T-helper 2 cell (primary cell): ENCODE results near the gene PEF1.
A peak's percentile ranks its signal among the peaks of the same experiment; 100 is the strongest.

Source experiments
- DNase-seq, 5 experiments: peaks; one replicate each; pipeline versions ENCODE4 v3.0.0 to v3.0.0-alpha.2; 2012 to 2022

PEF1 gene

DNA sequence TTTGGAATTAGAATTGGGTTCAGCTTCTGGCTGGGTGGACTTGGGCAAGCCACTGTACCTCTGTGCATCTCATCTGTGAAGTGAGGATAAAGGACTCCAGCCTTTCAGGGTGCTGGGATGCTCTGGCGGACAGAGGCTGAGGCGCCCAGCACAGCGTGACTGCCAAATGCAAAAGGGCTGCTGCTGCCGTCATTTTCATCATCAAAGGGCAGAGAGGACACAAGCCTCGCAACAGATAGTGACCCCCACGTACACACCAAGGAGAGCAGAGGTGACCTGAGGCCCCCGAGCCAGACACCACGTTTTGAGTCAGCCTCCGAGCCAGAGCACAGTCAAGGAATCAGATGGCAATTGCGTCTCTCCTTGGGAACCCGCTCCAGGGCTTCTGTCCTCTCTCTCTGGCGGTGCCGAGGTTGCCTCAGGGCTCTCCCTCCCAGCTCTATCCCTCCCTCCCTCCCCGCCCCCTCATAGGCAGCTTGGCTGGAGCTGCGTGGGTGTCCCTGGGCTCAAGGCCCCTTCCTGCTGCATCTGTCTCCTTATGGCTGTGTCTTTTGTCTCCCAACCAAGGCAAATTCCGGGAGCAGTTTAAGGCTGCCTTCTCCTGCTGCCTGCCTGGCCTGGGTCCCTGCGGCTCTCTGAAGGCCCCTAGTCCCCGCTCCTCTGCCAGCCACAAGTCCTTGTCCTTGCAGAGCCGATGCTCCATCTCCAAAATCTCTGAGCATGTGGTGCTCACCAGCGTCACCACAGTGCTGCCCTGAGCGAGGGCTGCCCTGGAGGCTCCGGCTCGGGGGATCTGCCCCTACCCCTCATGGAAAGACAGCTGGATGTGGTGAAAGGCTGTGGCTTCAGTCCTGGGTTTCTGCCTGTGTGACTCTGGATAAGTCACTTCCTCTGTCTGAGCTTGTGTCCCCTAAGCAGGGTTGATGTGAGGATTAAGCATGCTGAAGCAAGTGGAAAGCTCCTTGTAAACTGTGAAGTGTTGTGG lies 18.2 kb downstream of the PEF1 start:
- DNase-seq = no peak

- no peak for DNase-seq
These were observed 19.0 kb downstream of the PEF1 start for GRCh38 chr1:31625561-31626222.

DNA sequence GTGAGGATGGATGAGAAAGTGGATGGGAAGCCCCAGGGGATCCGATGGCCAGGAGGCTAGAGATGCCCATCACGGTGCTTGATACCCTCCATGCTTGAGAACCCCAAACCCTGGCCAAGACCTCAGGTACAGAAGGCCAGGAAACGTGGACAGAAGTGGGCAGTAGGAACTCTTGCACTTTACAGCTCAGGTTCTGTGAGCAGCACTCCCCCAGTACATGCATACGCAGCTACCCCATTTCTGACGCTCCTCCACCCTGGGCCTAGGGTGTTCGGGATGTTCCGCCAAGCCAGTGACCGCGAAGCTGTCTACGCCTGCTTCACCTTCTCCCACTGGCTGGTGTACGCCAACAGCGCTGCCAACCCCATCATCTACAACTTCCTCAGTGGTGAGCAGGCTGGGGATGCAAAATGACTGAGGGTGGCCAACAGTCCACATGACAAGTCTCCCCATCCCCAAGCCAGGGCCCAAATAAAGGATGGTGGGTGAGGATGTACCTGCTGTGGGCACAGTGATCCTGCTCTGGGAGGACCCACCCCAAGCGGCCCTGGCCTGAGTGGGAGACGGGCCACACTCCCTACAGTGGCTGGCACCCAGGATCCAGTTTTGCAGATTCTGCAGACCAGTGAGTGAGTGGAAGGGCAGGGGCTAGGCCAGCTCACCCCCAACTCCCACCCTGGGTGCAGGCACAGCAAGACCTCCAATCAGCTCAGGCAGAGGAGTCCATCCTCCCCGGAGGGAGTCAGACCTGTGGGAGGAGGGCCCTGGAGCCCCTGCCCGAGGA lies 19.8 kb downstream of the PEF1 start:
- DNase-seq = no peak

GRCh38 chr1:31624309-31624708 lies 20.4 kb downstream of the PEF1 start:
- DNase-seq = no peak

DNA sequence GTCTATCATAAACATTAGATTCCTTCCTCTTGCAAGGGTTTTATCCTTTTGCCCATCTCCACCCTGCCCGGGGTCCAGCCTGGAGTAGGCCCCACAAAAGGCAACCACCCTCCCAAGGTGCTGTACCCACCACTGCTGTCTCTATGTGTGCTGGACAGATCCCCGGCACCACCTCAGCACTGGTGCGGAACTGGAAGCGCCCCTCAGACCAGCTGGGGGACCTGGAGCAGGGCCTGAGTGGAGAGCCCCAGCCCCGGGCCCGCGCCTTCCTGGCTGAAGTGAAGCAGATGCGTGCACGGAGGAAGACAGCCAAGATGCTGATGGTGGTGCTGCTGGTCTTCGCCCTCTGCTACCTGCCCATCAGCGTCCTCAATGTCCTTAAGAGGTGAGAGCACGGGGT lies 21.3 kb downstream of the PEF1 start:
- no peak for DNase-seq

DNA sequence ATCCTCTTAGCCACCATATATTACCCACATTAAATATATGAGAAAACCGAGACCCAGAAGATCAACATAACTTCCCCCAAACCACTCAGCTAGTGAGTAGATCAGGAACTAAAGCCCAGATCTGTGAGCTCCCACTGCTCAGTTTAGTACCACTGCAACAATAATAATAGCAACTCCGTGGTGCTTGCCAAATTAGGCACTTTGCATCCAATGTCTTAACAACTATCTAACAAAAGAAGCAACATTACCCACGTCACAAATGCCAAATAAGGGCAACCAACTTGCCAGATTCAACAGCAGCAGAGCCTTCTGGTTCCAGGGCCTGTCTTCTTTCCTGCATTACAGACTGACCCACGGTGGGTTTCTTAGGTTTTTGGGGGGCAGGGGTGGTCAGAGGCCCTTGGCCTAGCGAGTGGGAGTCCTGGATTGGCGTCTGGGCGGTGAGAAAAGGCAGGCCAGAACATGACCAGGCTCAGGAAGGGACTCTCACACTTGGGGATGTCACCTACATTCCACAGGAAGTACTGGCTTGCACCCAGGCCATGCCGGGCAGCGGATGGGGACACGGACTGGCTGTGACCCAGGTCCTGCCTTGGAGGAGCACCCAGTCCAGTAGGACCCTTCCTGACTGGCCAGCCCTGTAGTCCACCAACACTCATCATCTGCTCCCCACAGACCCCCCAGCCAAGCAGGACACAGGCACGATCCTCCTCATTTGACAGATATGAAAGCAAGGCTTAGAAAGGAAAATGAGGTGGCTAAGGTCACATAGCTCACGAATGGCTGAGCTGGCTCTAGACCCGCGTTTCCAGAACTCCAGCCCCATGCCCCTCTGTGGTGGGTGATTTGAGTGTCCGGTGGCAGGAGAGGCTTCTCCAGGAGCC lies 22.6 kb downstream of the PEF1 start:
- no peak for DNase-seq

DNA sequence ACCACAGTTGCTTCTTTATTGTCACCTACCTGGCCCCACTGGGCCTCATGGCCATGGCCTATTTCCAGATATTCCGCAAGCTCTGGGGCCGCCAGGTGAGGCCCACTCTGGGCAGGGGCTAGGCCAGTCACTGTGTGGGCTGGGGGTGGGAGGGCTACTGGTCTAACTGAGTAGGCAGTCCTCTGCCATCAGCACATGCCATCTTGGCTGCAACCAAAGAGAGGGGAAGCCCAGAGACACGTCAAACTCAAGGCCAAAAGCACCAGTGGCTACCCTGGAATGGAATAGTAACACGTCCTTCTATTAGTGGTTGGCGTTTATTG lies 23.2 kb downstream of the PEF1 start:
- no peak for DNase-seq

DNA sequence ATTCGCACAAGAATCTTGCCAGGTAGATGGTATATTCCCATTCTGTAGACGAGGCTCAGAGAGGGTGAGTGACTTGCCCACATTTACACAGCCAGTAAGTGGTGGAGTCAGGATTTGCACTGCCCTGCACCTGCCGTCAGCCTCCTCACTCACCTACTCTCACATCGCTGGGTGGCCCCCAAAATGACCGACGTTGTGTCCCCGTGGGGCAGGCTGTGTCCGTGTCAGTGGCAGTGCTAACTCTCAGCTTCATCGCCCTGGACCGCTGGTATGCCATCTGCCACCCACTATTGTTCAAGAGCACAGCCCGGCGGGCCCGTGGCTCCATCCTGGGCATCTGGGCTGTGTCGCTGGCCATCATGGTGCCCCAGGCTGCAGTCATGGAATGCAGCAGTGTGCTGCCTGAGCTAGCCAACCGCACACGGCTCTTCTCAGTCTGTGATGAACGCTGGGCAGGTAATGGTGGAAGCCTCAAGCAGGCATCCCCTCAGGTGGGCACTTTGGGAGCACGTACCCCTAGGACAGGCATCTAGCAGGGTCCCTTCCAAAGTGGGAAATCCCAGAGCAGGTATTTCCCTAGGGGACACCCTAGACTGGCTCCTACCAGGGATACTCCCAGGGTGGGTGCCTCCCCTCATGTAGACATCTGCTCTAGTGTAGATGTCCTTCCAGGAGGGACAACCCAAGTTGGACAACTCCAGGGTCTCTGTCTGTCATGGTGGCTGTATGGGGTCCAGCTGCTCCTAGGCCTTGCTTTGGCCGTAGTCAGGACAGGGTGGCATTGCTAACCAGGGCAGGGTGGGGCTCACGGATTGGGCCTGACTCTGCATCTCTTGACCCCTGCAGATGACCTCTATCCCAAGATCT lies 23.8 kb downstream of the PEF1 start:
- DNase-seq = no peak

DNA sequence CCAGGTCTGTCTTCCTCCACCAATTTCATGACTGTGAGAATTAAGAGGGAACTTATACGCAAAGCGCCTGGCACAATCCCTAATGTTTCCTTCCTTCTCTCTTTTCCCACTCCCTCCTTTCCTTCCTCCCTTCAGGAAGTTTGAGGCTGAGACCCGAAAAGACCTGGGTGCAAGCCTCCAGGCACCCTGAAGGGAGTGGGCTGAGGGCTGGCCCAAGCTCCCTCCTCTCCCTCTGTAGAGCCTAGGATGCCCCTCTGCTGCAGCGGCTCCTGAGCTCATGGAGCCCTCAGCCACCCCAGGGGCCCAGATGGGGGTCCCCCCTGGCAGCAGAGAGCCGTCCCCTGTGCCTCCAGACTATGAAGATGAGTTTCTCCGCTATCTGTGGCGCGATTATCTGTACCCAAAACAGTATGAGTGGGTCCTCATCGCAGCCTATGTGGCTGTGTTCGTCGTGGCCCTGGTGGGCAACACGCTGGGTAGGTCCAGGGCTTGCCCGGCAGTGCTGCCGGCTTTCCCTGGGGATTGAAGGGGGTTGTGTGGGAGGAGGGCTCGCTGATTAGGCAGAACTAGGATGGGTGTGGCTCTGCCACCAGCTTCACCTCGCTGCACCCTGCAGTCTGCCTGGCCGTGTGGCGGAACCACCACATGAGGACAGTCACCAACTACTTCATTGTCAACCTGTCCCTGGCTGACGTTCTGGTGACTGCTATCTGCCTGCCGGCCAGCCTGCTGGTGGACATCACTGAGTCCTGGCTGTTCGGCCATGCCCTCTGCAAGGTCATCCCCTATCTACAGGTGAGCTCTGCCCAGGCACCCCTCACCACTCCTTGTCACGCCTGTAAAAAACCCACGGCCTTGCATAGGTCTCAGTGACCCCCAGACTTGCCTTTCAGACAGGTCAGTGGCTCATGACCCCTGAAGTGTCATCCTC lies 25.5 kb downstream of the PEF1 start:
- no peak for DNase-seq

- DNase-seq = peak in 4 of 5 experiments; percentile 7 to 45 (median 31)
These were observed 26.5 kb downstream of the PEF1 start for GRCh38 chr1:31617916-31618746.

DNA sequence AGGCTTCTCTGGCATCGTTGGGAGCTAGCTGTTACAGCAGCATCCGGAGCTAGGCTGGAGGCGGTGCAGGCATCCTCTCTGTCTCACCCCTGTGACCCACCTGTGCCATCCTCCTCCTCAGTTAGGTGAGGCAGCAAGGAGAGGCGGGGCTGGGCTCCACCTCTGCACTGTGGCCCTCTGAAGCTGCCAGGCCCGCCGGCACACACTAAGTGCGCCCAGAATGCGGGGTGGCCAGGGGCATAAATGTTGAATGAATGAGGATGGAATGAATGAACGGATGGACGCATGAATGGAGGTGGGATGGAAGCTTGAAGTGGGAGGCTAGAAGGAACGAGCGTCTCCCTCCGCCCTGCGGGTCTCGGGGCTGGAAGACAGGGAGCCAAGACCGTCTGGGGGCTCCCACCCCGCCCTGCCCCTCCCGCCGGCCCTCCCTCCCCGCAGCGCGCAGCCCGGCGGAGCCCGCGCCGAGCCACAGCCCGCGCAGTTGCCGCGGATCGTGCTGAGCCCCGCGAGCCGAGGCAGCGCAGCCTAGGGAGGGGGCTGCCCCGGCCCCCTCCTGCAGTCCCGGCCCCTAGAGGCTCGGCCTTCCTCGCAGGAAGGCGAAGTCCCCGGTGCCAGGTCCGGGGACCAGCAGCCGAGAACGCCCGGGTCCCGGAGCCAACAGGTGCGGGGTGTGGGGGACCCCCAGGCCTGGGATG lies 27.3 kb downstream of the PEF1 start, which contains the start of gene HCRTR1:
Gene HCRTR1 (plus strand): TSS at position 472 of the 698 bp plus-strand sequence. CDS start 1,504 bp downstream, outside the sequence.
- DNase-seq = no peak

GRCh38 chr1:31615939-31616338 lies 28.7 kb downstream of the PEF1 start:
- no peak for DNase-seq

DNA sequence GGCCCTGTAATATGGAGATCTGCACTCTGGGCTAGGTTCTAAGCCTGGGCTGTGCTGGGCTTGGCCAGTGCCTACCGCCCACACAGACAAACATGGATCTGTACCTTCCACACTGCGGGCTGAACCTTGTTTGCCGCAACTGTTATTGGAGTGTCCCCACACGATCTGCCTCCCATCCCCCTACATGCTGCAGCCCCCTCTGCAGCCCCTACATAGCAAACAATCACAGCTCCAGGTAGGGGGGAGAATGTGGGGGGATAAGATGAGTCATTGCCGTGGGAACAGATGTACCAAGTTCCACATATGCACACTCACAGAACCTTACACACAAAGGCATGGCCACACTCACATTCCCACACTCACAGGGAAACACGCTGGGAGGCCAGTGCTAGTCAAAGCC lies 29.3 kb downstream of the PEF1 start:
- no peak for DNase-seq

GRCh38 chr1:31614414-31615005 lies 30.2 kb downstream of the PEF1 start:
- no peak for DNase-seq

DNA sequence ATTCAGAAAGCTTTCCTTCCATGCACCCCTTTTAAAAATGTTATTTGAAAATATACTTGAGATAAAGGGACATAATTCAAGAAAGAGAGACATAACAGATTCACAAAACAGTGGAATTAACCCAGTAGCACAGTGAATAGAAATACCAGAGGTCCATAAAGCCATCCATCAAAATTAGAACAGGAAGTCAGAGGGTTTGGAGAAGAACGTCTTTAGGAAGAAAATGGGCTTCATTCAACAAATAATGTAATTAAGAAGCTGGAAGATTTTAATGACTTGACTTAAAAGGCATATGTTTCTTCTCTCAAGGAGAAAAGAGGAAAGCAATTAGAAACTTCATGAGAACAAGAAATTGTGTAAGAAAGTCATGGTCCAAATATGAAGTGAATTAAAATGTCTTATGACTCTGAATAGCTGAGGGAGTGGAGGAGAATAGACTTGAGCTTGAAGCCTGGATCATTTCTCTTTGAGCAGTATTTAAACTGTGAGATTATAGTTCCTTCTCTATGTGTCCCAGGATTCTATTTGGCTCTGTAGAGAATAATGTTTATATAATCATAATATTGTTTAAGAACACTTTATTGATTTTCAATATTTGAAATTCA lies 35.1 kb downstream of the PEF1 start:
- no peak for DNase-seq

DNA sequence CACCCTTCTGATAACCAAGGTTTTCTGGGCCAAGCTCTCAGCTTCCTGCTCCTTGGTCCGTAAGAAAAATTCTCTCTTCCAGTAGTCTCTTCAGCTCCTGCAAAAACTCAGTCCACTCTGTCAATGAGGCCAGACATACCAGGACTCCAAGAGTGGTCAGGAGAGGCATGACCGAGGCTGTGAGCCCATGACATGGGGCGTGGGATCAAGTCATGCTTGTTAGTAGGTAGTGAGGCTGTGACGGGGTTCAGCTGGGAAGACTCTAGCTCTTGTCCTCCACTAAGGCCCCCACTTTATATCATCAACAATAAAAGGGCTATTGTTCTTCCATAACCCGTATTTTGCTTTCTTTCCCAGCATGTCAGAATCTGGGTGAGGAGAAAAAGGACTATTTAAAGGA lies 37.3 kb downstream of the PEF1 start:
- DNase-seq = no peak

DNA sequence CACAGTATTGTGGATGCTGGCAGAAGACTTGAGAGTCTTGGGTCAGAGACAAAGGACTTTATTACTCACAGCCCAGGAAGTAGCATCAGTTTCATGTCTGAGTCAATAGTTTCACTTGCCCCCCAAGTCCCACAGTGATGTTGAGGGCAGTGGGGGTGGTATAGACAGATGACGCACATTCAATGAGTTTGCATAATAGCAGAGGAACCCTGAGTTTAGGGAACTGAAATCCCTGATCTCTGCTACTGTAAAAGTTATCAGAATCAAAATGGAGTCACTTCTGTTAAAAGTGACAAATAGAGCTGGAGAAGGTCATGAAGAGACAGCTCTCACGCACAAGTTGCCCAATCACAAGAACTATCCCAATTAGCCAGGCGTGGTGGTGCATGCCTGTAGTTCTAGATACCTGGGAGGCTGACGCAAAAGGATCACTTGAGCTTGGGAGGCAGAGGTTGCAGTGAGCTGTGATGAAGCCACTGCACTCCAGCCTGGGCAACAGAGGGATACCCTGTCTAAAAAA lies 38.7 kb downstream of the PEF1 start:
- peak in 1 of 5 experiments; percentile 56 for DNase-seq
